ENCODE measurements around the gene GPATCH8. TPM values are rescaled to one million over a fixed set of nuclear protein-coding genes. Genes with fewer than 3 reads are reported as not detected.

Gene GPATCH8
- total RNA-seq, 1 experiment from 2014 or later, result 39.4 TPM

DNA sequence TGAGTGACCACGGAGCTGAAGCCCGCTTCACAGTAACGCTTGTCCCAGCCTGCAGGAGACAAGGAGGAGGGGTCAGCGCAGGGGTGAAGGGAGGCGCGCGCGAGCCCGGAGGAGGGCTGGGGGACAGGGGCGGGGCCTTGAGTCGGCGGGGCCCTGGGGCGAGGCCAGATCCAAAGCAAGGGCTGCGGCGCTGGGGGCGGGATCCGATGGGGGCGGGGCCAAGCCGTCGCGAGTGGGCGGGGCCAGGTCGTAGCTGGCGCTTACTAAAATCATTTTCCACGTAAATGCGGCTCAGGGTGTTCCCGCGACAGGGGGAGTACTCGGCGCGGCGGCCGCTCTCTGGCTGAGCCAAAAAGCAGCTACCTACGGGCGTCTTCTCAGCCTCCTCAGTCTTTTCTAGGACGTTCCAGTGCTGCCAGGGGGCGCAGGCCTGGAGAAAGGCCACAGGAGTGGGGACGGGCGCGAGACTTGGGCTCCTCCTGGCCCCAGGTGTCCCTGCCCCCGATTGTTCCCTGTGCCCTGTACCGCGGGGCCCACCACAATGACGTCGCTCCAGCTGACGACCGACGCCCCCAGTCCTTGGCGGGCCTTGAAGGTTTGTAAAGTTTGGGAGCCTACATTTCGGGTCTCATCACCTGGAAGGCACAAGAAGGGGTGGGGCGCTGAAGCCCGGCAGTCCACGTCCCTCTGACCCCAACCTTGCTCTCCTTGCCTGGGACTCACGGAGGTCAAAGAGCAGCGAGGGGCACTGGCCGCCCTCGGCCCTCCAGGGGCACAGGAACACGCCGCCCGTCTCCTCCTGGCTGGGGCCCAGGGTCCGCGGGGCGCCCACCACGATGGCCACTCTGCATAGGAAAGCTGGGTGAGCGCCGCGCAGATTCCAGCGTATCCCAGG is 117.7 kb downstream of the GPATCH8 start:
- peak; percentile 57 to 86 for DNase-seq
- H2AFZ ChIP-seq, result peak overlapping the region; percentile 98
- no peak overlapping the region for H3K27ac ChIP-seq
- POLR2A ChIA-PET (ENCODE audit: unreplicated experiment), result interaction anchor here (0.5 to 0.8 kb wide), 6 partner anchors 83 to 607 kb away, joined by 3 to 22 read pairs (median 7); partner anchors contain the start of gene DUSP3
- intact Hi-C loops (cut with micrococcal nuclease; ENCODE audit: unreplicated experiment), result no loop called here
- peak overlapping the region; percentile 99 for H3K4me2 ChIP-seq
- no peaks in the 10 kb centered on the region for H3K27me3 ChIP-seq (ENCODE audit: insufficient read depth, low read depth)
- no peaks in the 10 kb centered on the region for H3K4me1 ChIP-seq (replicated peaks; ENCODE audit: insufficient read depth)
- peak overlapping the region; percentile 63 for H3K4me3 ChIP-seq
- CTCF ChIA-PET, result interaction anchor here (0.7 kb wide), 1 partner anchor 22 kb away, joined by 12 read pairs; no protein-coding TSS in a partner anchor
- no peaks in the 10 kb centered on the region for H3K9me2 ChIP-seq (ENCODE audit: insufficient read depth)
- H3K79me2 ChIP-seq (ENCODE audit: low read depth), result no peaks in the 10 kb centered on the region
- H3K9me3 ChIP-seq (ENCODE audit: insufficient read depth, low read depth), result no peaks in the 10 kb centered on the region
- TF ChIP-seq, protein P1, sequence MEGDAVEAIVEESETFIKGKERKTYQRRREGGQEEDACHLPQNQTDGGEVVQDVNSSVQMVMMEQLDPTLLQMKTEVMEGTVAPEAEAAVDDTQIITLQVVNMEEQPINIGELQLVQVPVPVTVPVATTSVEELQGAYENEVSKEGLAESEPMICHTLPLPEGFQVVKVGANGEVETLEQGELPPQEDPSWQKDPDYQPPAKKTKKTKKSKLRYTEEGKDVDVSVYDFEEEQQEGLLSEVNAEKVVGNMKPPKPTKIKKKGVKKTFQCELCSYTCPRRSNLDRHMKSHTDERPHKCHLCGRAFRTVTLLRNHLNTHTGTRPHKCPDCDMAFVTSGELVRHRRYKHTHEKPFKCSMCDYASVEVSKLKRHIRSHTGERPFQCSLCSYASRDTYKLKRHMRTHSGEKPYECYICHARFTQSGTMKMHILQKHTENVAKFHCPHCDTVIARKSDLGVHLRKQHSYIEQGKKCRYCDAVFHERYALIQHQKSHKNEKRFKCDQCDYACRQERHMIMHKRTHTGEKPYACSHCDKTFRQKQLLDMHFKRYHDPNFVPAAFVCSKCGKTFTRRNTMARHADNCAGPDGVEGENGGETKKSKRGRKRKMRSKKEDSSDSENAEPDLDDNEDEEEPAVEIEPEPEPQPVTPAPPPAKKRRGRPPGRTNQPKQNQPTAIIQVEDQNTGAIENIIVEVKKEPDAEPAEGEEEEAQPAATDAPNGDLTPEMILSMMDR (conservative IDR thresholded peaks at IDR 0.05), result no peak
- TF ChIP-seq EZH2 (IDR thresholded peaks at IDR 0.05; ENCODE audit: low read depth), result no peak
- BruUV-seq (replicated peaks), result TSS peak; percentile 78
- H4K20me1 ChIP-seq (ENCODE audit: insufficient read depth), result no peaks in the 10 kb centered on the region
- H3F3A ChIP-seq (ENCODE audit: insufficient read depth, low read depth), result peaks cover 4% of the 10 kb centered on the region
- no peaks in the 10 kb centered on the region for H3K36me3 ChIP-seq (ENCODE audit: low read depth)

DNA sequence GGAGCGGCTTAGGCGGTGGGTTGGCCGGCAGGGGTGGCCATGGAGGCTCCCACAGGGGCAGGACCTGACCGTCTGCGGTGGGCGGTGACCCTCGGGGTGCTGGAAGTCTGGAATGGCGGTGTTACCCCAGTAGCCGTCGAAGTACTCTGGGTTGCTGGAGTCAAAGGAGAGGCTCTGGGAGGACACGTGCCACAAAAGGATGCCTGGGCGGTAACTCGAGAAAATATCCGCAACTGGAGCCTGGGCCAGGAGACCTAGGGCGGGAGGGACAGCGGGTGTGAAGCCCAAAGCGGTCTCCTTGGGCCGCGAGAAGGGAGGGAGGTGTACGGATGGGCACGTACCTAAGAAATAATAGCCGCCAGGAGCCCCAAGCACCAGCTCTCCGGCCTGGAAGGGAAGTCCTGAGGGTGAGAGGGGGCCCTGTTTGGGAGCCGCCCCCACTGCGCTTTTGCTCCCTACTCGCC is 118.4 kb downstream of the GPATCH8 start:
- Histone ChIP-seq H4K20me1 (ENCODE audit: insufficient read depth) (no peaks in the 10 kb centered on the region), H2AFZ (peak overlapping the region; percentile 98; the same call in 1 of the 2 replicates), H3K4me3 (peak overlapping the region; percentile 63; the same call in 1 of the 2 replicates), H3K36me3 (ENCODE audit: low read depth) (no peaks in the 10 kb centered on the region), H3K9me3 (ENCODE audit: insufficient read depth, low read depth) (no peaks in the 10 kb centered on the region), H3K79me2 (ENCODE audit: low read depth) (no peaks in the 10 kb centered on the region), H3F3A (ENCODE audit: insufficient read depth, low read depth) (peaks cover 4% of the 10 kb centered on the region), H3K4me1 (replicated peaks; ENCODE audit: insufficient read depth) (no peaks in the 10 kb centered on the region), H3K27me3 (ENCODE audit: insufficient read depth, low read depth) (no peaks in the 10 kb centered on the region), H3K9me2 (ENCODE audit: insufficient read depth) (no peaks in the 10 kb centered on the region), H3K4me2 (peak overlapping the region; percentile 99), H3K27ac (no peak overlapping the region)
- ChIA-PET CTCF (interaction anchor here (0.7 kb wide), 1 partner anchor 22 kb away, joined by 12 read pairs; no protein-coding TSS in a partner anchor), POLR2A (ENCODE audit: unreplicated experiment) (interaction anchor here (0.5 to 0.8 kb wide), 4 partner anchors 83 to 606 kb away, joined by 3 to 22 read pairs (median 9); partner anchors contain the start of gene DUSP3)
- intact Hi-C loops (cut with micrococcal nuclease; ENCODE audit: unreplicated experiment), result no loop called here
- no peak for DNase-seq
- TF ChIP-seq, protein P1 (conservative IDR thresholded peaks at IDR 0.05), result no peak
- no peak for TF ChIP-seq EZH2 (IDR thresholded peaks at IDR 0.05; ENCODE audit: low read depth)
- no TSS peak for BruUV-seq (replicated peaks)

DNA sequence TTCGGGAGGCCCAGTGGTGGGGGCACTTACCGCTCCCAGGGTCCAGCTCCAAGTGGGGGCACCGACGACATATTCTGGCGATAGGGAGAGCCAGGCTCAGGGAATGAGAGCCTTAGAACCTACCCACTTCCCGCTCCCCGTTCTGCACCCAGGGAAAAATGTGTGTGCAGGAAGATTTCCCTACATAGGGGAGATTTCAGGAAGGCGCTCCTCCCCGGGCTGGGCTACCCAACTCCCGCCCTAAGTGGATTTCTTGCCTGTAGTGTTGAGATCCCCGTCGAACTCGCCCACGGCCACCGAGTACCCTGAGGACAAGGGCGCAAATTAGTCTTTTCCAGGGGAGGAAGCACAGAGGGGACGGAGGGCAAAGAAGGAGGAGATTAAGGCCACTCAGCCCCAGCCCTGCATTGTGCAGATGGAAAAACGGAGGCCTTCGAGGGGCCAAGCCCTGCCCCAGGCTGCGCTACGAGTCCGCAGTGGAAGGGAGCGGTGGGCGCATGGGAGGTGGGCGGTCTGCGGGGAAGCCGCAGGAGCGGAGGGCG is 118.9 kb downstream of the GPATCH8 start:
- Histone ChIP-seq H3K36me3 (ENCODE audit: low read depth) (no peaks in the 10 kb centered on the region), H2AFZ (no peak overlapping the region), H3K9me3 (ENCODE audit: insufficient read depth, low read depth) (no peaks in the 10 kb centered on the region), H3K4me1 (replicated peaks; ENCODE audit: insufficient read depth) (no peaks in the 10 kb centered on the region), H3K27me3 (ENCODE audit: insufficient read depth, low read depth) (no peaks in the 10 kb centered on the region), H3K27ac (no peak overlapping the region), H3K79me2 (ENCODE audit: low read depth) (no peaks in the 10 kb centered on the region), H3K4me3 (no peak overlapping the region), H3F3A (ENCODE audit: insufficient read depth, low read depth) (peaks cover 4% of the 10 kb centered on the region), H4K20me1 (ENCODE audit: insufficient read depth) (no peaks in the 10 kb centered on the region), H3K9me2 (ENCODE audit: insufficient read depth) (no peaks in the 10 kb centered on the region), H3K4me2 (no peak overlapping the region)
- BruUV-seq (replicated peaks), result no TSS peak
- intact Hi-C loops (cut with micrococcal nuclease; ENCODE audit: unreplicated experiment), result no loop called here
- CTCF ChIA-PET, result no interaction called here
- POLR2A ChIA-PET (ENCODE audit: unreplicated experiment), result interaction anchor here (0.8 kb wide), 1 partner anchor 425 kb away, joined by 22 read pairs; no protein-coding TSS in a partner anchor
- no peak for DNase-seq
- TF ChIP-seq, protein P1 (conservative IDR thresholded peaks at IDR 0.05), result no peak
- TF ChIP-seq EZH2 (IDR thresholded peaks at IDR 0.05; ENCODE audit: low read depth), result no peak
